ENCODE results near the gene PPP1R14D.

- no peak for TF ChIP-seq CTCF (IDR thresholded peaks at IDR 0.05; ENCODE audit: low read depth, low read length, poor library complexity, severe bottlenecking)
- no peak for TF ChIP-seq EZH2phosphoT487 (IDR thresholded peaks at IDR 0.05; ENCODE audit: borderline replicate concordance, low read length)
Measured at GRCh38 chr15:40803076-40803475, 25.4 kb downstream of the PPP1R14D start.

Measured in DOHH2 (cell line).